Measurements from ENCODE around the gene CREG2.
"Not testable (repeated sequence)": the region's sequence is repeated elsewhere in the genome, so short reads cannot be mapped to it uniquely, and the experiment has no call there.

CREG2 gene

GRCh38 chr2:101369100-101369499 is 18.2 kb downstream of the CREG2 start:
- DNase-seq = no peak

- no peak for DNase-seq
These were observed 18.9 kb downstream of the CREG2 start for GRCh38 chr2:101368376-101368775.

GRCh38 chr2:101367508-101367907 is 19.8 kb downstream of the CREG2 start:
- DNase-seq = no peak

GRCh38 chr2:101364878-101365277 is 22.4 kb downstream of the CREG2 start:
- DNase-seq = no peak

- no peak for DNase-seq
These were observed 24.5 kb downstream of the CREG2 start for GRCh38 chr2:101362777-101363176.

GRCh38 chr2:101362316-101362715 is 25.0 kb downstream of the CREG2 start:
- no peak for DNase-seq

GRCh38 chr2:101361522-101361921 is 25.8 kb downstream of the CREG2 start:
- no peak for DNase-seq

GRCh38 chr2:101361121-101361520 is 26.2 kb downstream of the CREG2 start:
- DNase-seq = no peak

- DNase-seq = no peak
These were observed 27.1 kb downstream of the CREG2 start for GRCh38 chr2:101360232-101360631.

GRCh38 chr2:101359410-101359954 is 27.8 kb downstream of the CREG2 start:
- no peak for DNase-seq

- DNase-seq = no peak
These were observed 29.9 kb downstream of the CREG2 start for GRCh38 chr2:101357376-101357775.

GRCh38 chr2:101356521-101356920 is 30.8 kb downstream of the CREG2 start:
- DNase-seq = no peak

- no peak for DNase-seq
These were observed 31.2 kb downstream of the CREG2 start for GRCh38 chr2:101356055-101356454.

- DNase-seq = no peak
These were observed 31.8 kb downstream of the CREG2 start for GRCh38 chr2:101355401-101356054.

- DNase-seq = no peak
These were observed 32.6 kb downstream of the CREG2 start for GRCh38 chr2:101354420-101355311.

GRCh38 chr2:101352631-101353030 is 34.7 kb downstream of the CREG2 start:
- DNase-seq = not testable (repeated sequence)

- DNase-seq = no peak
These were observed 36.1 kb downstream of the CREG2 start for GRCh38 chr2:101351207-101351606.

GRCh38 chr2:101349893-101350662 is 37.2 kb downstream of the CREG2 start:
- DNase-seq = no peak

- DNase-seq = no peak
These were observed 38.4 kb downstream of the CREG2 start for GRCh38 chr2:101348883-101349282.

GRCh38 chr2:101346909-101347308 is 40.4 kb downstream of the CREG2 start:
- DNase-seq = no peak

GRCh38 chr2:101344137-101344536 is 43.2 kb downstream of the CREG2 start:
- no peak for DNase-seq

GRCh38 chr2:101342625-101343008 is 44.7 kb downstream of the CREG2 start:
- DNase-seq = no peak
